Endothelial cell of umbilical vein (primary cell): Measurements from ENCODE around the gene SMC1A. TPM values are rescaled to one million over a fixed set of nuclear protein-coding genes. Genes with fewer than 3 reads are reported as not detected.
"Not testable (repeated sequence)": the region's sequence is repeated elsewhere in the genome, so short reads cannot be mapped to it uniquely, and the experiment has no call there.

Source experiments
- BruUV-seq: library from RNA; stranded (reverse); fragments of 400-500 nt; replicated peaks from 2 replicates; lab custom pipeline; 2021; lab: Mats Ljungman, UMichigan
- CTCF ChIA-PET: fragments of 300-600, 350-600 bp; sonication (Branson Sonifier 250); formaldehyde crosslinking; loops from one replicate; lab custom pipeline; 2021; ENCODE audit warnings: antibody characterized with exemption, inconsistent platforms; lab: Charles Lee
- POLR2A ChIA-PET: fragments of 300-600, 350-600 bp; sonication (Branson Sonifier 250); formaldehyde crosslinking; loops from one replicate; lab custom pipeline; 2021; ENCODE audit warnings: antibody characterized with exemption, inconsistent platforms; lab: Charles Lee
- DNase-seq: peaks from one replicate; pipeline ENCODE4 v3.0.0-alpha.2; 2011; ENCODE audit warnings: low read depth, low spot score
- FAIRE-seq: peaks from 2 replicates; lab custom pipeline; 2011; peaks lifted over from hg19 to GRCh38; lab: Jason Lieb, UNC
- H2AFZ ChIP-seq: 2 replicates; pipeline ENCODE4 v1.6.0; 2012; ENCODE audit warnings: low read depth, low read length, control low read depth, inconsistent platforms
- H3K27ac ChIP-seq: 2 replicates; pipeline ENCODE4 v1.5.1; 2011; ENCODE audit warnings: low read depth, mild to moderate bottlenecking, control low read depth, low read length, moderate library complexity; ENCODE audit not compliant: insufficient read depth
- H3K27me3 ChIP-seq, 2 experiments: 2 replicates each; pipeline versions ENCODE4 v1.6.0 to v1.6.1; 2011; ENCODE audit warnings: low read length in 2 of 2, mixed read lengths in 1 of 2; ENCODE audit not compliant: control insufficient read depth in 2 of 2, insufficient read depth in 2 of 2
- H3K36me3 ChIP-seq, 2 experiments: 2 replicates in 1 of 2; 3 replicates in 1 of 2; pipeline ENCODE4 v1.5.1; 2011; ENCODE audit warnings: low read length in 2 of 2, mild to moderate bottlenecking in 1 of 2, moderate library complexity in 1 of 2; ENCODE audit not compliant: control insufficient read depth in 2 of 2, insufficient read depth in 2 of 2; ENCODE audit errors: extremely low read depth in 1 of 2
- H3K4me1 ChIP-seq: 3 replicates; pipeline ENCODE4 v1.5.1; 2011; ENCODE audit warnings: mild to moderate bottlenecking, low read length; ENCODE audit not compliant: control insufficient read depth, insufficient read depth; ENCODE audit errors: extremely low read depth
- H3K4me2 ChIP-seq: 2 replicates; pipeline ENCODE4 v1.6.1; 2011; ENCODE audit warnings: low read length, control low read depth, mixed read lengths; ENCODE audit not compliant: insufficient read depth
- H3K4me3 ChIP-seq, 3 experiments: fragments of 200-600 bp in 1 of 3; sonication (generic), shearing (Covaris generic) in 1 of 3; replicated peaks in 1 of 3; 2 replicates each; pipeline ENCODE4 v1.5.1; 2011 to 2016; ENCODE audit warnings: control low read depth in 3 of 3, low read length in 3 of 3, mild to moderate bottlenecking in 2 of 3, inconsistent platforms in 1 of 3, low read depth in 1 of 3, moderate library complexity in 1 of 3; ENCODE audit not compliant: insufficient read depth in 1 of 3
- H3K79me2 ChIP-seq: 2 replicates; pipeline ENCODE4 v1.6.0; 2012; ENCODE audit warnings: low read length, inconsistent platforms; ENCODE audit not compliant: control insufficient read depth, insufficient read depth
- H3K9ac ChIP-seq: replicated peaks from 2 replicates; pipeline ENCODE3; 2011; ENCODE audit warnings: low read length, control low read depth; ENCODE audit not compliant: insufficient read depth; ENCODE audit errors: extremely low read depth
- H3K9me1 ChIP-seq: replicated peaks from 3 replicates; pipeline ENCODE4 v1.6.0; 2011; ENCODE audit warnings: mild to moderate bottlenecking, low read length; ENCODE audit not compliant: control insufficient read depth, insufficient read depth; ENCODE audit errors: extremely low read depth
- H3K9me3 ChIP-seq: replicated peaks from 2 replicates; pipeline ENCODE4 v1.5.1; 2012; ENCODE audit warnings: low read length, inconsistent platforms; ENCODE audit not compliant: control insufficient read depth, insufficient read depth
- H4K20me1 ChIP-seq: replicated peaks from 2 replicates; pipeline ENCODE3; 2011; ENCODE audit warnings: mild to moderate bottlenecking, low read length; ENCODE audit not compliant: control insufficient read depth, insufficient read depth; ENCODE audit errors: extremely low read depth
- EZH2 ChIP-seq: IDR thresholded peaks from 2 replicates; pipeline ENCODE4 v1.6.1; 2012; ENCODE audit warnings: borderline replicate concordance, low read depth, mild to moderate bottlenecking, moderate library complexity, low read length, inconsistent platforms; ENCODE audit not compliant: severe bottlenecking
- FOS ChIP-seq: IDR thresholded peaks from 2 replicates; pipeline ENCODE4 v1.6.1; 2011; ENCODE audit warnings: mild to moderate bottlenecking, low read length, moderate library complexity, borderline replicate concordance; ENCODE audit not compliant: insufficient read depth
- GATA2 ChIP-seq: IDR thresholded peaks from 2 replicates; pipeline ENCODE4 v1.7.0; 2011; ENCODE audit warnings: low read depth, mild to moderate bottlenecking, moderate library complexity, mixed read lengths, low read length; ENCODE audit not compliant: insufficient read length, insufficient read depth
- JUN ChIP-seq: IDR thresholded peaks from 2 replicates; pipeline ENCODE4 v1.6.1; 2011; ENCODE audit warnings: borderline replicate concordance, low read depth; ENCODE audit not compliant: insufficient read length, insufficient read depth
- MYC ChIP-seq: IDR thresholded peaks from one replicate; pipeline ENCODE4 v1.6.1; 2011; ENCODE audit warnings: mild to moderate bottlenecking, low read depth, low read length
- POLR2A ChIP-seq: IDR thresholded peaks from 2 replicates; pipeline ENCODE4 v1.6.1; 2012; ENCODE audit warnings: low read depth, mild to moderate bottlenecking, control low read depth, low read length
- POLR2AphosphoS5 ChIP-seq: IDR thresholded peaks from 2 replicates; pipeline ENCODE4 v1.6.1; 2012; ENCODE audit warnings: low read depth, mild to moderate bottlenecking, control low read depth, low read length, moderate library complexity; ENCODE audit not compliant: insufficient read depth
- dilution Hi-C: fragments of 300-500 bp; cut with MboI; formaldehyde crosslinking; loops from one replicate; pipeline ENCODE4 v1.15.0; 2019; ENCODE audit warnings: low sequenced_read_pairs; ENCODE audit not compliant: extremely low pct_ligation_motif_present
- intact Hi-C: fragments of 100-400 bp; cut with micrococcal nuclease; formaldehyde crosslinking; loops from one replicate; pipeline ENCODE4 v1.10.0; 2022
- polyA plus RNA-seq, 4 experiments: library from polyadenylated mRNA; depleted of rRNA in 3 of 4; stranded (reverse) in 3 of 4; unstranded in 1 of 4; fragments of >200 nt; gene quantifications; 2 replicates each; pipeline versions ENCODE4 v1.2.1 to v1.2.3, GENCODE V29; 2011 to 2012; ENCODE audit warnings: missing spikeins in 1 of 4
- total RNA-seq: library from RNA; stranded (reverse); gene quantifications from 2 replicates; pipeline ENCODE4 v1.2.3, GENCODE V29; 2021
- TF ChIP-seq, protein P1 (sequence below): IDR thresholded peaks from 2 replicates; pipeline ENCODE4 v1.6.1; 2011; ENCODE audit not compliant: insufficient read depth, insufficient read length
- TF ChIP-seq, protein P2 (sequence below), 2 donors: IDR thresholded peaks; 1 replicate in 1 of 2; 2 replicates in 1 of 2; pipeline ENCODE4 v1.5.1; 2011; ENCODE audit warnings: low read length in 2 of 2, mild to moderate bottlenecking in 2 of 2, moderate library complexity in 2 of 2, control low read depth in 1 of 2, inconsistent platforms in 1 of 2, low read depth in 1 of 2; ENCODE audit not compliant: insufficient read depth in 1 of 2; ENCODE audit errors: extremely low read depth in 1 of 2

SMC1A gene
- total and polyA plus RNA-seq, 2 donors (not counting 3 experiments of a cell fraction or from before 2014, with no cell fraction given), result 15.4 to 75.9 TPM

DNA sequence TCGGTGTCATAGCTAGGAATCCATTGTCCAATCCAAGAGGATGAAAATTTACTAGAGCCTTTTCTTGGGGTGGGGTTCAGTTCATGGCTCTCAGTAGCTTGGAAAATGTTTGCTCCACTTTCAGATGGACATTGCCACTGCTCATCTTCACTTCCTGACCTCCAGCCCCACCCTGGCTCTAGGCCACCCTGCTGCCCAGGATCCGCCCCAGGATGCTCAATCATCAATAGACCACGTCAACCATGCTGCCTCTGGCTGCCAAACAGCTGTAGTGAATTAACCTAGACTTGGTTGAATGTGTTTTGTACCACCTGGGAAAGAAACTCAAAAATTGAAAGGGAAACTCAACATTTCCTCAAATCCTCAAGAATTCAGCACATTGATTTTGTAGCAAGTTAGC is 48.9 kb upstream of the SMC1A start:
- FAIRE-seq, result no peak
- no peak for DNase-seq
- H2AFZ ChIP-seq, result no peak overlapping the region
- no peak for TF ChIP-seq POLR2AphosphoS5
- no peak for TF ChIP-seq MYC
- TF ChIP-seq EZH2, result no peak
- TF ChIP-seq, protein P1, sequence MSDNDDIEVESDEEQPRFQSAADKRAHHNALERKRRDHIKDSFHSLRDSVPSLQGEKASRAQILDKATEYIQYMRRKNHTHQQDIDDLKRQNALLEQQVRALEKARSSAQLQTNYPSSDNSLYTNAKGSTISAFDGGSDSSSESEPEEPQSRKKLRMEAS, result no peak
- no peak for TF ChIP-seq FOS
- TF ChIP-seq, protein P2, sequence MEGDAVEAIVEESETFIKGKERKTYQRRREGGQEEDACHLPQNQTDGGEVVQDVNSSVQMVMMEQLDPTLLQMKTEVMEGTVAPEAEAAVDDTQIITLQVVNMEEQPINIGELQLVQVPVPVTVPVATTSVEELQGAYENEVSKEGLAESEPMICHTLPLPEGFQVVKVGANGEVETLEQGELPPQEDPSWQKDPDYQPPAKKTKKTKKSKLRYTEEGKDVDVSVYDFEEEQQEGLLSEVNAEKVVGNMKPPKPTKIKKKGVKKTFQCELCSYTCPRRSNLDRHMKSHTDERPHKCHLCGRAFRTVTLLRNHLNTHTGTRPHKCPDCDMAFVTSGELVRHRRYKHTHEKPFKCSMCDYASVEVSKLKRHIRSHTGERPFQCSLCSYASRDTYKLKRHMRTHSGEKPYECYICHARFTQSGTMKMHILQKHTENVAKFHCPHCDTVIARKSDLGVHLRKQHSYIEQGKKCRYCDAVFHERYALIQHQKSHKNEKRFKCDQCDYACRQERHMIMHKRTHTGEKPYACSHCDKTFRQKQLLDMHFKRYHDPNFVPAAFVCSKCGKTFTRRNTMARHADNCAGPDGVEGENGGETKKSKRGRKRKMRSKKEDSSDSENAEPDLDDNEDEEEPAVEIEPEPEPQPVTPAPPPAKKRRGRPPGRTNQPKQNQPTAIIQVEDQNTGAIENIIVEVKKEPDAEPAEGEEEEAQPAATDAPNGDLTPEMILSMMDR (IDR thresholded peaks at IDR 0.05; ENCODE audit: extremely low read depth in 1 of 2, insufficient read depth in 1 of 2, low read depth in 1 of 2, low read length in 2 of 2), result no peak
- no peak for TF ChIP-seq JUN
- TF ChIP-seq GATA2, result no peak
- TF ChIP-seq POLR2A, result no peak
- H3K9ac ChIP-seq, result no peak overlapping the region
- dilution Hi-C loops, result no loop called here
- CTCF ChIA-PET, result interaction anchor here (0.9 kb wide), 1 partner anchor 11 kb away, joined by 3 read pairs; no protein-coding TSS in a partner anchor
- no peak overlapping the region for H3K4me2 ChIP-seq
- BruUV-seq, result no TSS peak
- H3K36me3 ChIP-seq, result no peaks in the 10 kb centered on the region
- no peak overlapping the region for H3K27ac ChIP-seq
- H3K4me1 ChIP-seq, result no peaks in the 10 kb centered on the region
- H3K27me3 ChIP-seq, result no peaks in the 10 kb centered on the region
- H3K79me2 ChIP-seq, result no peaks in the 10 kb centered on the region
- POLR2A ChIA-PET, result no interaction called here
- H3K4me3 ChIP-seq, result no peak overlapping the region
- H3K9me3 ChIP-seq, result no peaks in the 10 kb centered on the region
- H3K9me1 ChIP-seq, result no peaks in the 10 kb centered on the region
- intact Hi-C loops, result no loop called here
- no peaks in the 10 kb centered on the region for H4K20me1 ChIP-seq

DNA sequence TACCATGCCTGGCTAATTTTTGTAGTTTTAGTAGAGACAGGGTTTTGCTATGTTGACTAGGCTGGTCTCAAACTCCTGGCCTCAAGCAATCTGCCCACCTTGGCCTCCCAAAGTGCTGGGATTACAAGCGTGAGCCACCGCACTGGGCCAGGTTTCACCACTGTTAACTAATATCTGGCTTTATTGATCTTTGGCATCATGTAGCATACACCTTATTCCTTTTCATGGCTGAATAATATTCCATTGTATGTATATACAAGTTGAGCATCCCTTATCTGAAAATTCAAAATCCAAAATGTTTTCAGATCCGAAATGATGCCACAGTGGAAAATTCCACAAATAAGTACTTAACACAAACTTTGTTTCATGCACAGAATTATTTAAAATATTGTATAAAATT is 46.2 kb upstream of the SMC1A start:
- H3K4me2 ChIP-seq, H3K9me1 ChIP-seq, FAIRE-seq, BruUV-seq, H3K27me3 ChIP-seq, DNase-seq, intact Hi-C loops, H3K9ac ChIP-seq, H3K4me3 ChIP-seq, H3K27ac ChIP-seq, H3K4me1 ChIP-seq, H3K36me3 ChIP-seq, H2AFZ ChIP-seq, POLR2A ChIA-PET, H4K20me1 ChIP-seq, H3K9me3 ChIP-seq, H3K79me2 ChIP-seq, dilution Hi-C loops: not testable (repeated sequence)
- CTCF ChIA-PET, result interaction anchor here (1.2 to 1.6 kb wide), 2 partner anchors 10 to 13 kb away, joined by 3 to 6 read pairs; no protein-coding TSS in a partner anchor
